ENCODE data around the gene PLEKHA1.

PLEKHA1 gene

GRCh38 chr10:122460891-122461293, 86.4 kb downstream of the PLEKHA1 start:
- Histone ChIP-seq H3K4me2 (ENCODE audit: low read length) (no peak overlapping the region), H3K27me3 (ENCODE audit: low read depth, low read length) (no peaks in the 10 kb centered on the region), H3K9me3 (ENCODE audit: insufficient read depth, low read length) (no peaks in the 10 kb centered on the region), H3K4me3 (ENCODE audit: low read length) (no peak overlapping the region), H3K9ac (ENCODE audit: low read length) (no peak overlapping the region), H3K79me2 (ENCODE audit: low read length) (no peaks in the 10 kb centered on the region), H3K27ac (ENCODE audit: low read length) (no peak overlapping the region), H4K20me1 (ENCODE audit: insufficient read depth, low read length) (no peaks in the 10 kb centered on the region), H3K4me1 (ENCODE audit: low read length) (no peaks in the 10 kb centered on the region), H3K36me3 (replicated peaks; ENCODE audit: low read depth, low read length) (no peaks in the 10 kb centered on the region), H2AFZ (ENCODE audit: low read depth, low read length) (no peak overlapping the region)
- no peak for TF ChIP-seq EZH2phosphoT487 (IDR thresholded peaks at IDR 0.05; ENCODE audit: low read depth)
- TF ChIP-seq, protein P1, sequence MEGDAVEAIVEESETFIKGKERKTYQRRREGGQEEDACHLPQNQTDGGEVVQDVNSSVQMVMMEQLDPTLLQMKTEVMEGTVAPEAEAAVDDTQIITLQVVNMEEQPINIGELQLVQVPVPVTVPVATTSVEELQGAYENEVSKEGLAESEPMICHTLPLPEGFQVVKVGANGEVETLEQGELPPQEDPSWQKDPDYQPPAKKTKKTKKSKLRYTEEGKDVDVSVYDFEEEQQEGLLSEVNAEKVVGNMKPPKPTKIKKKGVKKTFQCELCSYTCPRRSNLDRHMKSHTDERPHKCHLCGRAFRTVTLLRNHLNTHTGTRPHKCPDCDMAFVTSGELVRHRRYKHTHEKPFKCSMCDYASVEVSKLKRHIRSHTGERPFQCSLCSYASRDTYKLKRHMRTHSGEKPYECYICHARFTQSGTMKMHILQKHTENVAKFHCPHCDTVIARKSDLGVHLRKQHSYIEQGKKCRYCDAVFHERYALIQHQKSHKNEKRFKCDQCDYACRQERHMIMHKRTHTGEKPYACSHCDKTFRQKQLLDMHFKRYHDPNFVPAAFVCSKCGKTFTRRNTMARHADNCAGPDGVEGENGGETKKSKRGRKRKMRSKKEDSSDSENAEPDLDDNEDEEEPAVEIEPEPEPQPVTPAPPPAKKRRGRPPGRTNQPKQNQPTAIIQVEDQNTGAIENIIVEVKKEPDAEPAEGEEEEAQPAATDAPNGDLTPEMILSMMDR (IDR thresholded peaks at IDR 0.05; ENCODE audit: low read depth, low read length), result no peak

DNA sequence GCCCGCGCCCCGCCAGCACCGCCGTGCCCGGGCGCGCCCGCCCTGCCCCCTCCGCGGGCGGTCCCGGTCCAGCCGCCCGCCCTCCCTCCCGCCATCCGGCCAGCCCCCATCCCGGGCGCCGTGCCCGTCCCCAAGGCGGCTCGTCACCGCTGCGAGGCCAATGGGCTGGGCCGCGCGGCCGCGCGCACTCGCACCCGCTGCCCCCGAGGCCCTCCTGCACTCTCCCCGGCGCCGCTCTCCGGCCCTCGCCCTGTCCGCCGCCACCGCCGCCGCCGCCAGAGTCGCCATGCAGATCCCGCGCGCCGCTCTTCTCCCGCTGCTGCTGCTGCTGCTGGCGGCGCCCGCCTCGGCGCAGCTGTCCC, 86.8 kb downstream of the PLEKHA1 start, which contains the start of gene HTRA1:
TSS of gene HTRA1 (plus strand) at position 187 of the 362 bp plus-strand sequence. CDS start at position 287, 100 bp downstream.
- H3K27me3 ChIP-seq (ENCODE audit: low read depth, low read length), result 0 out of 2 replicates have a peak, but pooled peaks cover under 1% of the 10 kb centered on the region
- H3K4me3 ChIP-seq (ENCODE audit: low read length), result no peak within 1 kb of the TSS
- no peaks in the 10 kb centered on the region for H3K9me3 ChIP-seq (ENCODE audit: insufficient read depth, low read length)
- H3K27ac ChIP-seq (ENCODE audit: low read length), result no peak within 1 kb of the TSS
- H3K79me2 ChIP-seq (ENCODE audit: low read length), result no peaks in the 10 kb centered on the region
- no peaks in the 10 kb centered on the region for H3K4me1 ChIP-seq (ENCODE audit: low read length)
- H3K9ac ChIP-seq (ENCODE audit: low read length), result no peak within 1 kb of the TSS
- H4K20me1 ChIP-seq (ENCODE audit: insufficient read depth, low read length), result no peaks in the 10 kb centered on the region
- H2AFZ ChIP-seq (ENCODE audit: low read depth, low read length), result no peak within 1 kb of the TSS
- TF ChIP-seq, protein P1 (IDR thresholded peaks at IDR 0.05; ENCODE audit: low read depth, low read length), result no peak
- no peak for TF ChIP-seq EZH2phosphoT487 (IDR thresholded peaks at IDR 0.05; ENCODE audit: low read depth)
- no peaks in the 10 kb centered on the region for H3K36me3 ChIP-seq (replicated peaks; ENCODE audit: low read depth, low read length)
- no peak within 1 kb of the TSS for H3K4me2 ChIP-seq (ENCODE audit: low read length)

DNA sequence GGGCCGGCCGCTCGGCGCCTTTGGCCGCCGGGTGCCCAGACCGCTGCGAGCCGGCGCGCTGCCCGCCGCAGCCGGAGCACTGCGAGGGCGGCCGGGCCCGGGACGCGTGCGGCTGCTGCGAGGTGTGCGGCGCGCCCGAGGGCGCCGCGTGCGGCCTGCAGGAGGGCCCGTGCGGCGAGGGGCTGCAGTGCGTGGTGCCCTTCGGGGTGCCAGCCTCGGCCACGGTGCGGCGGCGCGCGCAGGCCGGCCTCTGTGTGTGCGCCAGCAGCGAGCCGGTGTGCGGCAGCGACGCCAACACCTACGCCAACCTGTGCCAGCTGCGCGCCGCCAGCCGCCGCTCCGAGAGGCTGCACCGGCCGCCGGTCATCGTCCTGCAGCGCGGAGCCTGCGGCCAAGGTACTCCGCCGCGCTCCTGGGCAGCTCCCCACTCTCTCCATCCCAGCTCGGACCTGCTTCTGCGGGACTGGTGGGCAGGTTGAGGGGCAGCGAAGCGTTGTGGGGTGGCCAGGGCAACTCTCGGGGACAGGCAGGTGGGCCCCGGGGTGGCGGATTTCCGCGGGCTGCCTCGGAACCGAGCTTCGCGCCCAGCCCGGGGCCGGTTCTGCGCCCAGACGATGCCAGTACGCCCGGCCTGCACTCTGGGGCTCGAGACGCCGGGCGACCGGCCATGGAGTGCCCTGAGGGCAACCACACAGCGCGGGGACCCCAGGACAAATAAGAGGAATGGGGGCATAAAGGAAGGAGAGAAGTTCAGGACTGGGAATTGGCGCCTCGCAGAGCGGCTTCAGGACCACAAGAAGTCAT, 87.4 kb downstream of the PLEKHA1 start:
- H3K27ac ChIP-seq (ENCODE audit: low read length), result no peak overlapping the region
- H3K27me3 ChIP-seq (ENCODE audit: low read depth, low read length), result peaks cover 6% of the 10 kb centered on the region; the same call in 1 of the 2 replicates
- no peak for TF ChIP-seq EZH2phosphoT487 (IDR thresholded peaks at IDR 0.05; ENCODE audit: low read depth)
- TF ChIP-seq, protein P1 (IDR thresholded peaks at IDR 0.05; ENCODE audit: low read depth, low read length), result no peak

GRCh38 chr10:122462533-122463465, 88.3 kb downstream of the PLEKHA1 start:
- H3K4me3 ChIP-seq (ENCODE audit: low read length), result no peak overlapping the region
- H3K9ac ChIP-seq (ENCODE audit: low read length), result no peak overlapping the region
- H3K79me2 ChIP-seq (ENCODE audit: low read length), result no peaks in the 10 kb centered on the region
- no peak for TF ChIP-seq EZH2phosphoT487 (IDR thresholded peaks at IDR 0.05; ENCODE audit: low read depth)
- H3K27me3 ChIP-seq (ENCODE audit: low read depth, low read length), result peaks cover 11% of the 10 kb centered on the region; the same call in 1 of the 2 replicates
- H3K9me3 ChIP-seq (ENCODE audit: insufficient read depth, low read length), result no peaks in the 10 kb centered on the region
- no peak overlapping the region for H2AFZ ChIP-seq (ENCODE audit: low read depth, low read length)
- H3K36me3 ChIP-seq (replicated peaks; ENCODE audit: low read depth, low read length), result no peaks in the 10 kb centered on the region
- no peaks in the 10 kb centered on the region for H4K20me1 ChIP-seq (ENCODE audit: insufficient read depth, low read length)
- H3K27ac ChIP-seq (ENCODE audit: low read length), result no peak overlapping the region
- no peaks in the 10 kb centered on the region for H3K4me1 ChIP-seq (ENCODE audit: low read length)
- no peak overlapping the region for H3K4me2 ChIP-seq (ENCODE audit: low read length)

More for the DNA sequence above, 87.4 kb downstream of the PLEKHA1 start:
- Histone ChIP-seq H3K36me3 (replicated peaks; ENCODE audit: low read depth, low read length) (no peaks in the 10 kb centered on the region), H4K20me1 (ENCODE audit: insufficient read depth, low read length) (no peaks in the 10 kb centered on the region), H3K9ac (ENCODE audit: low read length) (no peak overlapping the region), H3K79me2 (ENCODE audit: low read length) (no peaks in the 10 kb centered on the region), H3K4me1 (ENCODE audit: low read length) (no peaks in the 10 kb centered on the region), H2AFZ (ENCODE audit: low read depth, low read length) (no peak overlapping the region), H3K9me3 (ENCODE audit: insufficient read depth, low read length) (no peaks in the 10 kb centered on the region), H3K4me2 (ENCODE audit: low read length) (no peak overlapping the region), H3K4me3 (ENCODE audit: low read length) (no peak overlapping the region)
